ENCODE results near the gene ROBO1.

The ROBO1 gene

DNA sequence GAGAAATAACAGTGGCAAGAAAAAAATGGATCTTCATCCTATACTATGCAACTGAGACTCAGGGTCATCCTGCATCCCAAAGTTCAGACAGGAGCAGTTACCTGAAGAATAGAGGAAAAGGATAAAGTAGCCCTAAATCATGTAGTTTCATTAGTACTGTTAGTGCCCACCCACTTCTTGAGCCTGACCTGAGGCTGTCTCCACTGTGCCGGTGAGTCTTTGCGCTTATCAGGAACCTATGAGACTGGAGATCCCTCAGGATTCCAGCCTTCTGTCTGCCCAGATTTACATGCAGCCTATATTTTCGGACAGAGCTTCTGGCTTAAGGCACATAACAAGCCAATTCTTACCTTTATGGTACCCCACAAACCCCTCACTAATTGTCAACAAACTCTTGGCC lies 791.6 kb downstream of the ROBO1 start:
- no peak for DNase-seq (ENCODE audit: low read depth)

DNA sequence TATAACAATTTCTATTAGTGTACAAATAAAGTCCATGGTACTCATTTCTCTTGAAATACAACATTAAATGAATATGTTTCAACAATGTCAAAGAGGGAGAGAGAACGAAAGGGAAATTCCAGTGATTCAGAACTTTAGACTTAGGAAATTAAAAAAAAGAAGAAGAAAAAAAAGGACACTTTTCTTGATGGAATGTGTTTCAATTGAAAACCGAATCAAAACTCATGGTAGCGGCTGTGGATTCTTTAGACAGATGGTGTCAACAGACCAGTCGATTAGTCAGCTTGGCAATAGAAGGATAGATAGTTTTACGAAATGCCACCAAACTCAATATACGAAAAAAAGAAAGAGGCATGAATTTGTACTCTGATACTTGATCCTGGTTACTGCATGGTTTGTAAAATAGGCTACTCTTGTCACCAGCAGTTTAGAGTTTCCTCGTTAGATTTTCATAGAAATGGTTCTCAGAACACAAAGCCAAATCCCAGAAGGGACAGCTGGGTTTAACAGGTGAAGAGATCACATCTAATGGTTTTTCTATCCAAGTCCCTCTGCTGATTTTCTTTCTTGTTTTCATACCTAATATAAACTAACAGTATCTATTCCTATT lies 793.5 kb downstream of the ROBO1 start:
- no peak for DNase-seq (ENCODE audit: low read depth)

DNA sequence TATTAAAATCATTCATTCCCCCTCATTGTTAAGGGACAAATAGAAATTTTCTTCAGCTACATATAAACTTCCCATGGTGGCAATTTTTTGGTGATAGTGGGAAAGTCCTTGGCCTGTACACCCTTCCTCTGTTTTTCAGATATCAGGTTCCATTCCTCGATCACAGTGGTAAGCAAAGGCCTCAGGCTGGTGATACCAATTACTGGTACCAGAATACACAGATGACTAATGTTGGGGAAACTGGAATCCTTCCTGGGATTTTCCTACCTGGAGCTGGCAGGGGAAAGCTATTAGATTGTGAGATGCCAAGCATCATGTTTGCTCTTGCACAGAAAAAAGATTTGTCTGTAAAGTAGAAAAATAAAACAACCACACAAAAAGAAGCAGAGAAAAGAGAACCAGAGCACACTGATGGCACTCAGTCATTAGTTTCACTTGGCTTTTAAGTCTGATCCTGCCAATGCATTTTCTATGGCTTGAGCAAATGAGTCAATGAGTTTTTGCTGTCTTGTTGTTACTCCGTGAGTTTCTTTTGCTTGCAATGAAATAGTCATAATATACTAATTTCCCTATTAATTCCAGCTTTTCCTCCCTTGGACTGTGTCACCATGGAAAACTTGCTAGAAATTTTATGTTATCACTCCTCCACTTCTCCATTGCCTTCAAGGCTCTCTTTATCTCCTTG lies 795.0 kb downstream of the ROBO1 start:
- no peak for DNase-seq (ENCODE audit: low read depth)

DNA sequence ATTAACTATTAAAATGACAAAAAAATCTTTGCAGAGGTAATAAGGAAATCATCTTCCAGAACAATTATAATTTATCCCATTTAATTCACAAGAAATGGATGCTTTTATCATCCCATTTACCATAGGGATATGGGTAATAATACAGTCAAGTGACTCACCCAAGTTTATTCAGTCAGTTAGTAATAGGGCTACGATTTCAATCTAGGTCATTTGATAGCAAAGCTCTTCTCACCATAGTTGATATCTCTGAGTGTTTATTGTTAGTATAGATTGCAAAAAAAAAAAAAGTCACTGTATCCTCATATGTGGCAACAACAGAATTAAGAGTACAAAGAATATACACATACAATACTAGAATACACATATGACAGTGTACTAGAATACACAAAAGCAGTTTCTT lies 797.1 kb downstream of the ROBO1 start:
- DNase-seq (ENCODE audit: low read depth): no peak

DNA sequence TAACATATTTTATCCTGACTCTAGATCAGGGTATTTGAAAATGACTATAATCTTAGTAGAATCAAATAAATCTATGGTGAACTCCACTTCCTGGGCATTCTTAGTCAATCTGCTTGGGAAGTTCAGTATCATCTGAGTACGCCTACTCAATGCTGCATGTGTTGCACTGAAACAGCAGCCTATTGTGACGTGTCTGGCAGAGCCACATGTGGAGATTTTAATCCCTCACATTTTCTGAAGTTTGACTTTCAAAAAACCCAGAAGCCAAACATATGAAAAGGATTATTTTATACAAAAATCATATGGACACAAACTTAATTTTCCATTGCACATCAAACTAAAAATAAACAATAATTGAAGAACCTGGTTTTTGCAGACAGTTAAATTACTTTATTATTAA lies 798.3 kb downstream of the ROBO1 start:
- DNase-seq (ENCODE audit: low read depth): peak; percentile 65

DNA sequence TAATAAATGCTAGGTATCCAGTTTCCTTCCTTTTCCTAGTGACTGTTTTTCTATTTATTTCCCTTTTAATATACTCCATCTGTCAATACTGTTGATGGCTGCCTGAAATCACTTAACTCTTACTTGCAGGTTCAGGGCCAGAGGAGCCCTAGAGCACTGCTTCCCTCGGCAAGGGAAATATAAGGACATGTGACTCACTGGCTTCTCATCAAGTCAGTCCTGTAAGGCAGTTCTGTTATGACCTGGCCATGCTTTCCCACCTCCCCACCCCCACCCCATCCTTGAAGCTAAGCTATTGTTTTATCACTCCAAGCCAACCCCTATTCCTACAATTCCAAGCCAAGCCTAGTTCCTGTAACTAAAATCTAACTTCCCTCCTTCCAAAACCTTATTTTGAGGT lies 800.7 kb downstream of the ROBO1 start:
- no peak for DNase-seq (ENCODE audit: low read depth)

DNA sequence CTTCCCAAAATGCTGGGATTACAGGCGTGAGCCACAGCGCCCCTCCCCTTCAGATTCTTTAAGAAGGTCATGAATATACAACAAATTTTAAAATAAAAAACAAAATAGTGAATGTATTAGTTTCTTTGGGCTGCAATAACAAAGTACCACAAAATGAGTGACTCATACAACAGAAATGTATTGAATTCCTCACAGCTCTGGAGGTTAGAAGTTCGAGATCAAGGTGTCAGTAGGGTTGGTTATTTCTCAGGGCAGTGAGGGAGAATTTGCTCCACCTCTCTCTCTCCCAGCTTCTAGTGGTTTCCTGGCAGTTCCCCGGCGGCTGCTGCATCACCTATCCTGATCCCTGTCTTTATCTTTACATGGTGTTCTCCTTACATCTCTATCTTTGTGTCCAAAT lies 804.0 kb downstream of the ROBO1 start:
- DNase-seq (ENCODE audit: low read depth): no peak

DNA sequence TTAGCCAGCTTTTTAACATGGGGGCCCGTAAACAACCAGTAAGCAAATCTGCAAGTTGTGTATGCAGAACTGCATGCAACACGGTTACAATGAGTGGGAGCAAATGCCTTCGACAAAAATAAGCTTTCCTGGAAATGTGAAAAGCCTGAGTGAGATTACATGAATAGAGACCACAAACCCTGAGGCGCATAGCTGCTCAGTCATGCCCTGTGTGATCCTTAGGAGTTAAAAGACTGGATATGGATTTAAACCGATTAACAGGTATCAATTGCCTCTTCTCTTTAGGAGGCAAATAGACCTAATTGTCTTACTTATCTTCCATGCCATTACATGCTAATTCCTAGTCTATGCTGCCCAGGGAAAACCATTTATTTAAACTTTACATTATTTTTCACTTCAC lies 810.3 kb downstream of the ROBO1 start:
- DNase-seq (ENCODE audit: low read depth): no peak

DNA sequence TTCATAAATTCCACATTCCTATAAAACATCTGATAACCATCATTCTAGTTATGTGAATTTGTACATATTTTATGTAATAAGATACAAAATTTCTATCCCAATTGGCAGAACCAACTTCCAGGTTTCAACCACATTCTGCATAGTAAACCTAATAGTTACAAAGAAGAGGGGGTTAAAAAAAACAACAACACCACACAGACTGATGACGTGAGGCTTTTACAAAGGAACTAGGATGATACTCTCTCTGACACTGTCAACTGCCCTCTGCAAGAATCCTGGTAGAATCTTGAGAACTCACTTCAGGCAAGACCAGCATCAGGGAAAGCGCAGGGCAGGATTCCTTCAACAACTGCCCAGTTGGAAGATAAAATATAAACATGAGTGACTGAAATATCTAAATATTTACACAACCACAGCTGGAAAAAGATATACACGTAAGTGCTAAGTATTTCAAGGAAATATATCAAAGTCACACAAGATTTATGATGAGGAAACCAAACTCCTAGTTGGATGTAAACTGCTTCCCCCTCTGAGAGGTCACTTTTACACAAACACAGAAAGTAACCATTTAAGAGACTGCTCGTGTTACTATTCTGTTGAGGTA lies 816.4 kb downstream of the ROBO1 start:
- DNase-seq (ENCODE audit: low read depth): peak; percentile 16

DNA sequence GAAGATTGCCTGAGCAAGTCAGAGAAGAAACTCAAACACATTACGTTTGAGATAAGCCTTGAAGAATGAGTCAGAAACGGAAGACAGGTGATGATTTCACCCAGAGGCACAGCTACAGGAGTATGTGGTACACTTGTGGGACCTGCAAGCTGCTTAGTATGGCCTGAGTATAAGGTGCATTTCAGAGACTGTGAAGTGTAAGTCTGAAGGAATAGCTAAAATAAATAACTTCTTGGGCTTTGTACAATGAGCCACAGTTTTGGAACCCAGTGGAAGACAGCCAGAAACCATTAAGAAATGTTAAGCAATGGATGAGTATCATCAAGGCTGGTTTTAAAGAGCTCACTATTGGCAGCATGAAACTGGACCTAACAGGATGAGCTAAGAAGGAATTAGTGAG lies 826.2 kb downstream of the ROBO1 start:
- DNase-seq (ENCODE audit: low read depth): peak; percentile 63

DNA sequence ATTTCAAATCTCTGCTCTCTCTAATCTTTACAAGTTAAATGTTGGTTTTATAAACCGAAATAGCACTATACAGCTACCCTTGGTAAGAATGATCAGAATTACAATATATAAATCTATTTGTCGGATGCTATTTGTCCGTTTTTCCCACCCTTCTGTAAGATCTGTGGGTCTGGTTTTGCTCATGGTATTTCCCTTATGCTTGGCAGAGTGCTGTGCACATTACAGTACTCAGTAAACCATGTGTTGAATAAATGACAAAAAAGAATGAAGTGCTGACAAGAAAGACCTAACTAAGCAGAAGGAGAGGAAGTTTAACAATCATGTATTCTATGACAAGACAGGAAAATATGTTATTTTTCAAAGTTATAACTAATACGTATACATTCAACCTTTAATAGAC lies 827.2 kb downstream of the ROBO1 start:
- no peak for DNase-seq (ENCODE audit: low read depth)

DNA sequence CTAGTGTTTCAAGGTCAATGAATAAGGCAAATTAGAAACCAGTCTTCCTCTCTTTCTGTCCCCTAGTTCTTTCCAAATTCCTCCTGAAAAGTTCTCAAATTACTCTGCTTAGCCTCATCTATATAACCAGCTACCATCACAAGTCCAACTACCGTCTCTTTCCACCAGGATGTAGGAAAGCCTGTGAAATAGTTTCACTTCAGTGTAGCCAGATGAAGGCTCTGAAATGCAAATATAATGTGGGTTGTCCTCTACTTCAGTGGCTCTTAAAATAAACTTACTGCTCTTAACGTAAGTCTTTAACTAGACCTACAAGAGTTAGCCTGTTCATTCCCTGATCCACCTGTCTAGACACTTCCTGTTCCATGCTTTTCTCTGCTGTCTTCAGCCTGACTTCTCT lies 827.7 kb downstream of the ROBO1 start:
- no peak for DNase-seq (ENCODE audit: low read depth)

DNA sequence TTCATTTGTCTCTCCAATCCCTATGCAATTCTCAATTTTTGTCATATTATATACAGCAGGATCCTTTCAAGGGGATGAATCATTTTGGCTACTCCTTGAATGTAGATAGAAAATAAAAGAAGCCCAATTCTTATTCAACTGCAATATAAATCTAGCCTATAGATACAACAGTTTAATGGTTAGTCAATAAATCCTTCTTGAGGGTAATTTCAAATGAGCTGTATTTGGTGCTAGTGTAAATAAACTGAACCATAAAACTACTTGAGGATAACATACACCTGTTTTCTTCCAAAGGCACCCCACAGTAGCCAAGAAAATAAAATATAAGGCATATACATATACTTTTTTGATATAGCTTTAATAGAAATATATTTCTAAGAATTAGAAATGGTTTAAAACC lies 830.3 kb downstream of the ROBO1 start:
- no peak for DNase-seq (ENCODE audit: low read depth)

DNA sequence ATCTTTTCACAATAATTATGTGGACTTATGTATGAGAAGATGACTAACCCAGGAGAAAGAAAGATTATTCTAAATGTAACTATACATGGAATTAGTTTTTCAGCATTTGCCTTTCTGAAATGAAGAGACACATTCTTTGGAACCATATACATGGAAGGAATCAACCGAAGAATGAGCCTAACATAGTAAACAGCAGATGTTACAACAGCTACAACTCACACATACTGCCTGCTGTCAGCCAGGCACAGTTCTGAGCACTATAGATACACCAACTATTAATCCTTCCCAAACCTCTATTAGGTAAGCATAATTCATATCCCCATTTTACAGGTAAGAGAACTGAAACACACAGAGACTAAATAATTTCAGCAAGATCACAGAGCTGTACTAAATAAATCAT lies 840.0 kb downstream of the ROBO1 start:
- DNase-seq (ENCODE audit: low read depth): no peak

DNA sequence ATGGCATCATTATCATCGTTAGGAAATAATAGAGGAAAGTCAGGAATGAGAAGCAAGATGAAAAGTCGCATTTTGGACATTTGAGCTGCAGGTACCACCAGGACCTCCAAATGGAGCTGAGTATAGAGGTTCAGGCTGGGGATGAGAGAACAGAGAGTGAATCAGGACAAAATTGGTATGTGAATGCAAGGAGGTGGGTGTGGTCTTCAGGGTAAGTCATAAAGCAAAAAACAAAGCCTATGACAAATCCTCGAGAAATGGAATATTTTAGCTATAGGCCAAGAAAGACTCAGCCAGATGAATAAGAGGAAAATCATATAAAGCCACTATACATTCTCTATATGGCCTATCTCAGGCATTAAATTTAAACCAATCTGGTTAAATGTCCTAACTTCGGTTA lies 841.3 kb downstream of the ROBO1 start:
- DNase-seq (ENCODE audit: low read depth): no peak

DNA sequence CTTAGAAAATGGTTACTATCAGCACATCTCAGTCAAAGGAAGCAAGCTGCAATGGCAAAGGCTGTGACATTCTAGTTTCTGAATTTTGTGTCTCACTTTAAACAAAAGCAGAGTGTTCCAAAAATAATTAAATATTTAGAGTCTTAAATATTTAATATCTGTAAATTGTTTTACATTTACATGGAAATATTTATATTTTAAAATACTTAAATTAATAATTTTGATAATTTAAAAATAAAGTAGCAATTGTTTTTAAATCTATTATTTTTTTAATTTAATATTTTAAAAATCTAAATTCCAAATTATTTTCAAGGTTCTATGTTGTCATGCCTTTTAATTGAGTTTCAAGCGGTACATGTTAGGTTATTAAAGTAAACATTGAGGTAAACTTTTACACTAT lies 843.1 kb downstream of the ROBO1 start:
- no peak for DNase-seq (ENCODE audit: low read depth)

DNA sequence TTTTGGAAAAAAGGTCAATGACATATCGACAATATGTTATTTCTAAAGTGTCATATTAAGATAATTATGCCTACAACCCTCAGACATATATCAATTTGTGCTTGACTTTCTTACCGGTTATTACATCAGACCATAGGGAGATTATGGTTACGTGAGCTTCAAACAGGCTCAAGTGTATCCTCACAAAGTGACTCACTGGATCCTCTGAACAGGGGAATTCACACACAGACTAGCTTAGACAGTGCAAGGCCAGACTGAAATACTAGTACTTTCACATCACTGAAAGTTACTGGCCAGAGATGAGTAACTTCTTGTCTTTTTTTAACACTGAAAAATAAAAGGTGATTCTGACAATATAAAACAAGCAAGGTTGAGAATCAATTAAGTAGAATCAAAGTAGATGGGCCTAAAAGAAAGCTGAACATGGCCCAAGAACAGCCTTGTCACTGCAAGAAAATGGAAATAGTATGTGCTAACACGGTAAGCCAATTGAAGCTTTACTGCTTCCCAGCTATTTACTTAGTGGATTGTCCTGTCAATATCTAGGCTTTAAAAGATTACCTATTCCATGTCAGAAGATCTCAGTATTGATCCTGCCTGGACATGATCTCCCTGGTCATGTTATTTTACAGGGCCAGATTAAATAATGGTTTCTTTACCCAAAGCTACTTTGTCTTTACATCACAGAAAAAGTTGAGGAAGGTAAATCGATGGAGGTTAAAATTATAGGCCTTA lies 848.6 kb downstream of the ROBO1 start:
- peak; percentile 95 for DNase-seq (ENCODE audit: low read depth)

DNA sequence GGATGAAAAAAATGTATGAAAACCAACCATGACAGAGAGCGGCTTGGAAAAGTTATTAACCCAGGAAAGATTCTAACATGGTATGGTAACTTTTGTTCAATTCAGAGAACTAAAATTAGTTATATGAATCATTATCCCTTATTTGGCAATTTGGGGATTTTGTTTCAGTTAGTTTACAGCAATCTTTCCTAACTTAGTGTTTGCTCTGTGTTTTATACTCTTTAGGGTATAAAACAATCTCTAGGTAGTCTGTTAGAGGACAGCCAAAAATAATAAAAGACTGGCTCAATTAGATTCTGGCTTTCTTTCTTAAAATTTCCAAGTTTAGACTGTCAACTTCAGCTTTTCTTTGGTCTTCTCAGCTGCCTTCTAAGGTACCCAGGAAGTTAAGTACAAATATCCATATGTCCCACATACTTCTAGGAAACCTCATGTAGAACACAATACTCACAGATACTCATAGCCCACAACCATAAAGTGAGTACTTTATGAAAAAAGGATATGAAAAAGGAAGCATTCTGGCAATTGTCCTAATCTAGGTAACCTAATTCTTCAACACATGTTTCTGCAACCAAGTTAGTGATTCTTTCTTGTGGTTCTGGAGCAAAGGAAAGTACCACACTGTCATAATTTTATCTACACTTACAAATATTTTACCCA lies 849.3 kb downstream of the ROBO1 start:
- peak; percentile 33 for DNase-seq (ENCODE audit: low read depth)

DNA sequence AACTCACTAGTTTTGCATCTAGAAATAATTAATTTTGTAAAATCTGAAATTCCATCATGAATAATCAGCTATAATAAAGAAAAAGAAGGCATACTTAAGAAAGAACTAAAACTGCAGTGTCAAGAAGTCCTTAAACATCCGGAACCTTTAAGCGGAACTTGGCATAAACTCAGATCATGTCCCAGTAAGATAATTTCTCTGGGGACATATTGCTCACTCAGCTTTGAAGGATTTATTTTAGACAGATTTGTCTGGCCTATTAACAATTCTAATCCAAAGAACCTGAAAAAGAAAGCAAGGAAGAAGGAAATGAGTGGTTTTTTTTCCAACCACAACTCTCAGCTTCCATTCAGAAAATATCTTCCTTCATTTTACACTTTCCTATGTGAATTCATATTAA lies 850.3 kb downstream of the ROBO1 start:
- peak; percentile 36 for DNase-seq (ENCODE audit: low read depth)

DNA sequence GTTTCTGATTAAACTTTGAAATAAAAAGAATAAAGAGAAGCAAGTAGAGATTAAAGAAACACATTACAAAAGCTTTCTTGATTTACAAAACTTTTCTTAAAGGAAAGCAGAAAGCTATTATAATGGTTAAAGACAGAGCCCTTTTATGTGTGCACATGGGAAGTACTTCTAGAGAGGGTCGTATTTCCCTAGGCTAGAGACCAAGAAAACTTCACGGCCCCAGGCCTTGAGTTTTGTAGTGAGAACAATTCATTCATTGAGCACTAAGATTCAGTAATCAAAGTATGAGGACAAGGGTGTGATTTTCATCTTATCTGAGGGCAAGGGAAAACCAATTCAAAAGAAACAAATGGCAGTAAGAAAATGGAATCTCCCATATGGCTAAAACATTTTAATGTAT lies 854.1 kb downstream of the ROBO1 start:
- no peak for DNase-seq (ENCODE audit: low read depth)

DNA sequence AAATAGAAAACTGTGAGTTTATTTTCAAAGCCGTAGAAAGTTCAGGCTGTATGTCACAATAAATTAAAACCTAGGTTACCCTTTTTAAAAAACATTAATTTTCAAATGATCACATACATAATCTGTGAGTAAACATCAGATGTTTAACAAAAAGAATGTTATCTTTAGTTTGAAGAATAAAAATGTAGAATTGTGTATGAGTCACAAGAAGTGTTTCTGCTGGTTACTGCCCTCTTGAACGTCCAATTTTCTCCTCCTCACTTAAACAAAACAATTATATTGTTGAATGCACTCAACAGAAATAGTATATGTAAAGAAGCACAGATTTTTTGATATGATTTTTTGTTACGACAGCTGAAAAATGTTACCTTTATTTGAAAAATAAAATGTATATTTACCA lies 855.1 kb downstream of the ROBO1 start:
- DNase-seq (ENCODE audit: low read depth): no peak

DNA sequence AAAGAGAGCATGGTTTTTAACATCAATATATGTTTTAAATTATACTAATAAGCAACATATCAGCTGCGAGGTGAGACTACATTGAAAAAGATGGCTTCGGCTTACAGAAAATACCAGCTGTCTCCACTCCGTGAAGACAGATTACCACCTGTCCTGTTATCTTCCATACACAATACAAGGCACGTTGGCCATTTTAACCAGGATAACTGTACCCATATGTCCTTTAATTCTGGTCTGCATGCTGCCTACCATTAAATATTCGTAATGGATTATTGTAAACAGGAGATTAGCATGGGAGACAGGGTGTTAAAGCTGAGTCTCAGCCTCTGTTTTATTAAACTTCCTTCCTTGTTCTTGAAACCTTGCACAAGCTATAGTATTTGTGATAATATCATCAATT lies 855.5 kb downstream of the ROBO1 start:
- no peak for DNase-seq (ENCODE audit: low read depth)

DNA sequence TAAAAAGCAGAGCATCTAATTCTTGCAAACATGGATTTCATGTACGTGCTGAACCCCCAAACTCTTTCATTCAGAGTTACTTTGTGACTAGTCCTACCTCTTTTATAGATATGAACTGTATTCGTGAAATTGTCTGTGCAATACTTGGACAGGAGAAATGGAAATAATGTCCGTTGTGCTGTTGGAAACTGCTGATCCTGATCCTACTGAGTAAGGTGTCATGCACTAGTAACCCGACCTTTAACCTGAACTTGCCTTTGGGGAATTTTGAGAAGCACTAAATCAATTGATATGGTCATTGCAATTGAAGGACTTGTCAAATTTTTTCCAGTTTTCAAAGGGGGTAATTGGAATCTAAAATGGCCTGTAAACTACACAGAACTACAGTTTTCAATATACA lies 856.4 kb downstream of the ROBO1 start:
- no peak for DNase-seq (ENCODE audit: low read depth)

Data from fibroblast of the conjunctiva (primary cell).